Neural cell (in vitro differentiated cells): ENCODE data around the gene PTPRT.

ENCODE experiments used
- CTCF ChIP-seq: fragments of 450-650 bp; IDR thresholded peaks from 2 replicates; pipeline ENCODE4 v1.5.1; 2014; ENCODE audit warnings: antibody characterized with exemption, mild to moderate bottlenecking, moderate library complexity; ENCODE audit not compliant: poor library complexity, severe bottlenecking
- EP300 ChIP-seq: fragments of 450-650 bp; conservative IDR thresholded peaks from 2 replicates; pipeline ENCODE4 v1.6.1; 2014; ENCODE audit warnings: antibody characterized with exemption, mild to moderate bottlenecking, moderate library complexity; ENCODE audit not compliant: poor library complexity, severe bottlenecking
- EZH2 ChIP-seq: fragments of 200-600, 300-800 bp; shearing (Covaris generic), sonication (generic); IDR thresholded peaks from 2 replicates; pipeline ENCODE4 v1.6.1; 2014; ENCODE audit warnings: antibody characterized with exemption, low read length, borderline replicate concordance, mild to moderate bottlenecking; ENCODE audit not compliant: insufficient read depth, poor library complexity, severe bottlenecking
- POLR2AphosphoS5 ChIP-seq: IDR thresholded peaks from 2 replicates; pipeline ENCODE4 v1.6.1; 2012
- RAD21 ChIP-seq: fragments of 450-650 bp; conservative IDR thresholded peaks from 2 replicates; pipeline ENCODE4 v1.6.1; 2014; ENCODE audit warnings: antibody characterized with exemption, mild to moderate bottlenecking, moderate library complexity
- REST ChIP-seq: IDR thresholded peaks from 2 replicates; pipeline ENCODE4 v1.6.1; 2012; ENCODE audit warnings: borderline replicate concordance
- SMC3 ChIP-seq: fragments of 450-650 bp; conservative IDR thresholded peaks from 2 replicates; pipeline ENCODE4 v1.6.1; 2014; ENCODE audit warnings: antibody characterized with exemption, mild to moderate bottlenecking, moderate library complexity; ENCODE audit not compliant: poor library complexity

GRCh38 chr20:43119720-43120119, 70.0 kb downstream of the PTPRT start:
- TF ChIP-seq CTCF (no peak), EP300 (no peak), POLR2AphosphoS5 (no peak), RAD21 (no peak), SMC3 (no peak), REST (no peak), EZH2 (no peak)
